A549 treated with CORT108297 at 1 μM for 4 hours (cell line): ENCODE data around the gene KRT7. TPM values are rescaled to one million over a fixed set of nuclear protein-coding genes. Genes with fewer than 3 reads are reported as not detected.

Experiments
- total RNA-seq: library from RNA; stranded (reverse); fragments of 200-300 nt; extraction: Qiagen RNA extraction; gene quantifications from 5 replicates; pipeline ENCODE4 v1.2.3, GENCODE V29; 2022

KRT7 gene
- 4,100 to 4,959 TPM (median 4,677 TPM) in 5 replicates for total RNA-seq

GRCh38 chr12:52232674-52233461, at the start of gene KRT7:
KRT7 (plus strand) TSS chr12:52233243; CDS start chr12:52233297, 54 bp downstream.

GRCh38 chr12:52191841-52192791, 40.9 kb upstream of the KRT7 start, which contains the start of gene KRT80:
KRT80 (minus strand) TSS chr12:52192014; CDS start chr12:52191902, 112 bp downstream.

DNA sequence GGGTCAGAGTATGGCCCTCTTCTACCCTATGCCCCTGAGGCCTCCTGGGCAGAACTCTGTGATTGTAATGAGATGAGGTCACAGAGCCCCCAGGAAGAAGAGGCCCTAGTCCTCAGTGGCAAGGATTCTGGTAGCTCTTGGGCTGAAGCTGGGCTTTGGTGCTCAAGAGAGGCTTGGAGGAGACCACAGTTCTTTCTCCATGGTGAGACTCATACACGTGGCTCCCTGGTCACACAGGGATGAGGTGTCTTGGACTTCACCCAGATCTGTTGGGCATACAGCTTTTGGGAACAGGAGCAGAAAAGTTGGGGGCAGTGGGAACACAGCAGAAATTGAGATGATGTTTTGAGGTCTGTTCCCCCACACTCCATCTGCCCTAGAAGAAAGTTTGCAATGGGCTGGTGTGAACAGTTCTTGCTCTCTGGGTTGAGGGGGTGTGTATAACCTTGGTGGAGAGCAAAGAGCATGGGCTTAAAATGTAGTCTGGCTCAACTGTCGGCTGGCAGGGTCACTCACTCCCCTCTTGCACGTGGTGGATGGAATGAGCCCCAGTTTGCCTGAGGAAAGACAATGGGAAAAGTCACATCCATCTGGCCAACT, 41.6 kb downstream of the KRT7 start, which contains the start of gene KRT86:
TSS of gene KRT86 (plus strand) at position 125 of the 600 bp plus-strand sequence. CDS start 27,272 bp downstream, outside the sequence.

DNA sequence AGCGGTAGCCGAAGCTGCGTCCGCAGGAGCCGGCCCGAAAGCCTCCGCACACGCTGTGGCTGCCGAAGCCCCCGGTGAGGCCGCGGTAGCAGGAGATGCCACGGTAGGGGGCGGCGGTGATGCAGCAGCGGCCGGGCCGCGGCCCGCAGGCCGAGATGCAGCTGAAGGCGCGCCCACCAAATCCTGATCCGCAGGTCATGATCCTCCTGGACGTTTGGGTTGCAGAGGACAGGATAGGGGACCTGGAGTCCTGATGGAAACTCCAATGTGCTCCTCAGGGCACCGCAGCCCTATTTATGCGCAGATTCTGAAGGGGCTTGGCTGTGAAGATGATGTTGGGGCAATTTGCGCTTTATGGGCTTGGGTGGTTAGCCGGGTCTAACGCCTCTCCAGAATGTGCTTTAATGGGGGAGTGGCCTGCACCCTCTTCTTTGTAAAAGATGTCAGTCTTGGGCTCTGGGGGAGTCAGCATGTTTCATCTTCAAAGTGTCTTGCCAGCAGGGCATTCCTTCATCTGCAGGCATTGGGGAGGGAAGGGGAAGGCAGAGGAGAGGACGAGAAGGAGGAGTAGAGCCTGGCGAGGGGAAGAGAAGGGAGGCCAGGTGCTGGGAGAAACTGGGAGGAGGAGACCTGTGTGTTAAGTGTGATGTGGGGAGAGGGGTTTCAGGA, 58.4 kb downstream of the KRT7 start, which contains the start of gene KRT81:
TSS of gene KRT81 (minus strand) at position 268 of the 669 bp plus-strand sequence. CDS start at position 199, 69 bp downstream.

Other genes with a start within 250 kb of the KRT7 start
- gene TAMALIN, start 226.3 kb upstream of the KRT7 start, total RNA-seq: 0.32 to 0.58 TPM (median 0.41 TPM) in 5 replicates
- 29.4 to 44.3 TPM (median 34.2 TPM) in 5 replicates for gene NR4A1, start 181.8 kb upstream of the KRT7 start, total RNA-seq
- gene ATG101, start 163.3 kb upstream of the KRT7 start, total RNA-seq: 82.5 to 103 TPM (median 103 TPM) in 5 replicates
- gene SMIM41, start 153.5 kb upstream of the KRT7 start, total RNA-seq: not detected in 5 replicates
- 48.5 to 70.6 TPM (median 60.1 TPM) in 5 replicates for gene KRT80, start 41.2 kb upstream of the KRT7 start, total RNA-seq
- 28.5 to 47.2 TPM (median 42.7 TPM) in 5 replicates for gene KRT86, start 41.4 kb downstream of the KRT7 start, total RNA-seq
- 3,262 to 4,197 TPM (median 4,015 TPM) in 5 replicates for gene KRT81, start 58.3 kb downstream of the KRT7 start, total RNA-seq
- gene KRT83, start 88.2 kb downstream of the KRT7 start, total RNA-seq: 3.4 to 6.5 TPM (median 5.6 TPM) in 5 replicates
- 0.02 to 0.06 TPM (median 0.05 TPM) in 3 of 5 replicates, not detected in the others for gene KRT85, start 134.2 kb downstream of the KRT7 start, total RNA-seq
- not detected in 5 replicates for gene KRT84, start 152.4 kb downstream of the KRT7 start, total RNA-seq
- gene KRT82, start 173.1 kb downstream of the KRT7 start, total RNA-seq: not detected in 5 replicates
- gene KRT75, start 201.1 kb downstream of the KRT7 start, total RNA-seq: 0.13 to 0.21 TPM (median 0.16 TPM) in 5 replicates
- gene KRT6B, start 218.9 kb downstream of the KRT7 start, total RNA-seq: 0.05 to 0.07 TPM (median 0.06 TPM) in 3 of 5 replicates, not detected in the others
- not detected in 5 replicates for gene KRT6C, start 240.6 kb downstream of the KRT7 start, total RNA-seq